ENCODE results near the gene WDR27.

DNA sequence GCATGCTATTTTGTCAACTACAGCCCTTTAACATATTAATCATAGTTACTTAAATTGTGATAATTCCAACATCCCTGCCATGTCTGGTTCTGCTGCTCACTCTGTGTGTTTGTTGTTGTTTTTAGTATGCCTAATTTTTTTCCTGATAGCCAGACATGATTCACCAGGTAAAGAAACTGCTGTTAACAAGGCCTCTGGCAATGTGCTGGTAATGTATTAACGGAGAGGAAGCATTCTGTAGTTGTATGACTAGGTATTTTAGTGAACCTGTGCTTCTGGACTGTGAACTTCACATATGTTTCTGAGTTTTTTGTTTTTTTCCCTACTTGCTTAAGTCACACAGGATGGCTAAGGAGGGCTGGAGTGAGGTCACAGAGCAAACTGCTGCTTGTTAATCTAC lies 44.7 kb upstream of the WDR27 start:
- no peak for TF ChIP-seq CTCF (IDR thresholded peaks at IDR 0.05 in 4 of 5, conservative IDR thresholded peaks at IDR 0.05 in 1 of 5)
- no peak for TF ChIP-seq POLR2A (IDR thresholded peaks at IDR 0.05)

All from gastrocnemius medialis (tissue), 4 donors.